Neutrophil (primary cell): ENCODE results near the gene PSMB5.

Experiments
- H3K27ac ChIP-seq: fragments of 200-600 bp; sonication (generic); 2 replicates; pipeline ENCODE4 v1.5.1; 2016; ENCODE audit warnings: mild to moderate bottlenecking, moderate library complexity
- H3K27me3 ChIP-seq: fragments of 200-600 bp; sonication (generic); 2 replicates; pipeline ENCODE4 v1.6.0; 2016; ENCODE audit warnings: mild to moderate bottlenecking
- H3K36me3 ChIP-seq: fragments of 200-600 bp; sonication (generic); 2 replicates; pipeline ENCODE4 v1.5.1; 2017
- H3K4me1 ChIP-seq, 2 experiments: fragments of 200-600 bp in 1 of 2; sonication (generic) in 1 of 2; 1 replicate in 1 of 2; 2 replicates in 1 of 2; pipeline versions ENCODE4 v1.5.1 to v1.6.1; 2013 to 2016; ENCODE audit warnings: low read depth in 1 of 2, low read length in 1 of 2, mild to moderate bottlenecking in 1 of 2, moderate library complexity in 1 of 2; ENCODE audit not compliant: control insufficient read depth in 1 of 2, insufficient read depth in 1 of 2
- H3K4me3 ChIP-seq, 2 experiments: fragments of 200-600 bp in 1 of 2; sonication (generic) in 1 of 2; 1 replicate in 1 of 2; 2 replicates in 1 of 2; pipeline ENCODE4 v1.5.1; 2013 to 2016; ENCODE audit warnings: low read depth in 1 of 2, low read length in 1 of 2, mild to moderate bottlenecking in 1 of 2, moderate library complexity in 1 of 2
- H3K9me3 ChIP-seq: fragments of 200-600 bp; sonication (generic); 2 replicates; pipeline ENCODE4 v1.5.1; 2016
- TF ChIP-seq, protein P1 (sequence below): fragments of 200-600 bp; sonication (generic); IDR thresholded peaks from 2 replicates; pipeline ENCODE4 v1.5.1; 2016; ENCODE audit warnings: antibody characterized with exemption

The PSMB5 gene

DNA sequence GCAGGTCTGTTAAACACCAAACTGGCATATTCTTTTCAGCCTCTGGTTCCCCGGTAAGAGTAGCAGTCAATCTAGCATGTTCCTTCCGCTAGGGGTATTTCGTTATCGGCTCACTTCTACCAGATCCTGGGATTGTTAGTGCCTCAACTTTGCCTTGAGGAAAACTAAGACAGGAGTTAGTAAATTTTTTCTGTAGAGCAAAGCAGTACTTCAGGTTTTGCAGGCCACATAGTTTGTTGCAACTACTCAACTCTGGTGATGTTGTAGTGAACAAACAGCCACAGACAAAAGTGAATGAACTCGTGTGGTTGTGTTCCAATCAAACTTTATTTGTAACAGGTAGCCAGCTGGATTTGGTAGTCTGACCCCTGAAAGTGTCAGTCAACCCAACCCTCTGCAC, 28.9 kb upstream of the PSMB5 start:
- Histone ChIP-seq H3K4me1 (peaks cover 2 to 10% of the 10 kb centered on the region in 2 experiments), H3K27ac (no peak overlapping the region), H3K36me3 (peaks cover 98% of the 10 kb centered on the region), H3K27me3 (no peaks in the 10 kb centered on the region), H3K9me3 (no peaks in the 10 kb centered on the region), H3K4me3 (no peak overlapping the region)
- TF ChIP-seq, protein P1, sequence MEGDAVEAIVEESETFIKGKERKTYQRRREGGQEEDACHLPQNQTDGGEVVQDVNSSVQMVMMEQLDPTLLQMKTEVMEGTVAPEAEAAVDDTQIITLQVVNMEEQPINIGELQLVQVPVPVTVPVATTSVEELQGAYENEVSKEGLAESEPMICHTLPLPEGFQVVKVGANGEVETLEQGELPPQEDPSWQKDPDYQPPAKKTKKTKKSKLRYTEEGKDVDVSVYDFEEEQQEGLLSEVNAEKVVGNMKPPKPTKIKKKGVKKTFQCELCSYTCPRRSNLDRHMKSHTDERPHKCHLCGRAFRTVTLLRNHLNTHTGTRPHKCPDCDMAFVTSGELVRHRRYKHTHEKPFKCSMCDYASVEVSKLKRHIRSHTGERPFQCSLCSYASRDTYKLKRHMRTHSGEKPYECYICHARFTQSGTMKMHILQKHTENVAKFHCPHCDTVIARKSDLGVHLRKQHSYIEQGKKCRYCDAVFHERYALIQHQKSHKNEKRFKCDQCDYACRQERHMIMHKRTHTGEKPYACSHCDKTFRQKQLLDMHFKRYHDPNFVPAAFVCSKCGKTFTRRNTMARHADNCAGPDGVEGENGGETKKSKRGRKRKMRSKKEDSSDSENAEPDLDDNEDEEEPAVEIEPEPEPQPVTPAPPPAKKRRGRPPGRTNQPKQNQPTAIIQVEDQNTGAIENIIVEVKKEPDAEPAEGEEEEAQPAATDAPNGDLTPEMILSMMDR: no peak

DNA sequence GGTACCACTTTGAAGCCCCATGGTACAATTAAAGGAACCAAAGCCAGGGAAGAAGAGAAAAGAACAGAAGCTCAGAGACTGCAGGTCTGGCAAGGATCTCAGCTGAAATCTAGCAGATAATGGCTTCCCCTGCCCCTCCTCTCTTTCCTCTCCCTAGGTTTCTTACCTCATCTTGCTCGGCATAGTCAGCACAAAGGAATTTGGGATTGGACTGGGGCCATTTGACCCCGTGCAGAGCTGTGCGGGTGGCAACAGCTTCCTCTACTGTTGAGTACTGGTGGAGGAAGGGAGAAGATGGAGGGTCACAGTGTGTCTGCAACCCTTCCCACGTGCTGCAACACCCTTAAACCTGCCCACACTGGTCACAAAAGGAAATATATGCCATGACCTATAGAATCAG, 27.3 kb upstream of the PSMB5 start:
- Histone ChIP-seq H3K36me3 (peaks cover 83% of the 10 kb centered on the region), H3K27me3 (peaks cover 4% of the 10 kb centered on the region), H3K4me1 (peaks cover 11 to 12% of the 10 kb centered on the region in 2 experiments), H3K9me3 (no peaks in the 10 kb centered on the region), H3K4me3 (no peak overlapping the region), H3K27ac (no peak overlapping the region)
- TF ChIP-seq, protein P1: no peak

DNA sequence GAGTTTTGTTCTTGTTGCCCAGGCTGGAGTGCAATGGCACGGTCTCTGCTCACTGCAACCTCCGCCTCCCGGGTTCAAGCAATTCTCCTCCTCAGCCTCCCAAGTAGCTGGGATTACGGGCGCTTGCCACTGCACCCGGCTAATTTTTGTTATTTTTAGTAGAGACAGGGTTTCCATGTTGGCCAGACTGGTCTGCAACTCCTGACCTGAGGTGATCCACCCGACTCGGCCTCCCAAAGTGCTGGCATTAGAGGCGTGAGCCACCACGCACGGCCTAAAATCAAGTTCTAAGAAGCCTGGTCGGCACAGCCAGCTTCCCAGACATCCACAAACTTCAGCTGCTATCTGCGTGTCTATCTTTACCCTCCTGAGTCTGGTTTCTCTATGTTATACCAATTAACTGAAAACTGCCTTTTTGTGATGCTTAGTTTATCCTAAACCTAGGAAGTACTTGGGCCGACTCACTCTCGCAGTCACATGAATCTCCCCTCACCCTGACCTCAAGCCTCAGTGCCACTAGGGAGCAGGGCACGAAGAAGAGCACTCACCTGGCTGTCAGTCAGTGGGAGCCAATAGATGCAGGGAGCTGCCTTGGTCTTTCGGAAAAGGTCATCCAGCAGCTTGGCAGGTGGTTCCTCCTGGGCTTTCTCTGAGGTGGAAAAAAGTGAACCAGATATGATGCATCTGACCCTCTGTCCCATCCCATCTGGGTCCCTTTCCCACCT, 26.0 kb upstream of the PSMB5 start:
- H3K36me3 ChIP-seq: peaks cover 70% of the 10 kb centered on the region
- no peak overlapping the region for H3K4me3 ChIP-seq
- TF ChIP-seq, protein P1: no peak
- H3K27ac ChIP-seq: no peak overlapping the region
- H3K4me1 ChIP-seq: peaks cover 20 to 22% of the 10 kb centered on the region in 2 experiments
- no peaks in the 10 kb centered on the region for H3K9me3 ChIP-seq
- peaks cover 13% of the 10 kb centered on the region for H3K27me3 ChIP-seq

DNA sequence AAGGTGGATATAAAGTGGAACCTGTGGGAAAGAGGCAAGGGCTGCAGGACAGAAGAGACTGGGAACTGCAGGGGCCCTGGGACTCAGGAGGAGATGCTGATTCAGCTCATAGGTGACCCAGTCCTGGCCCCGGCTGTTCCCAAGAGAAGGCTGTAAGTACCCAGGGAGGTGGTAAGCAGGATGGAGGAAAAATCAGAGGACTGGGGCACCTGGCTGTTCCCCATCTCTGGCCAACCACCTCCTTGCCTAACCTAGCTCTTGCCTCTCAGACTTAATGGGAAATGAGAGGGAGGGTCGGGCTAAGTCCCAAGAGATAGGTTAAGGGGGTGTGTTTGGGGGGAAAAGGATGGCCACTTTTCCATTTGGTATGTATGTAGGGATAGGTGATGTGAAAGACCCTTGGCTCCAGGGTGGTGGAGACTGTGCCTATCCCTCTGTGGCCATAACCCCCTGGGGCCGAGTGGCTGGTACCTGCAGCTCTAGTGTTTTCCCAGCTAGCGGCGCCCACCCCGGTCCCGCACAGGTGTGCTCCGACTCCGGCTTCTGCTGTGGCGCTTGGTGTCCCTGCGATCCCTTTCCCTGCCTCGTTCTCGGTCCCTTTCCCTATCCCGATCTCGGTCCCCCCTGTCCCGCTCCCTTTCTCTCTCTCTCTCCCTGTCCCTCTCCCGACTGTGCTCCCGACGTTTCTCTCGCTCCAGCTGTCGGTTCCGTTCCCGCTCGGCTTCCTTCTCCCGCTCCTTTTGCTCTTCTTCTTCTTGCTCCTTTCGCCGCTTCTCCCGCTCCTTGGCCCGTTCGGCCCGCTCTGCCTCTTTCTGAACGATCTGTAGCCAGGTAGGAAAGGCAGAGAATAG, 24.2 kb upstream of the PSMB5 start:
- H3K36me3 ChIP-seq: peaks cover 53% of the 10 kb centered on the region
- H3K4me3 ChIP-seq: no peak overlapping the region
- no peaks in the 10 kb centered on the region for H3K9me3 ChIP-seq
- TF ChIP-seq, protein P1: no peak
- peak overlapping the region; percentile 18 for H3K27ac ChIP-seq
- peaks cover 20 to 22% of the 10 kb centered on the region in 2 experiments for H3K4me1 ChIP-seq
- peaks cover 13% of the 10 kb centered on the region for H3K27me3 ChIP-seq

DNA sequence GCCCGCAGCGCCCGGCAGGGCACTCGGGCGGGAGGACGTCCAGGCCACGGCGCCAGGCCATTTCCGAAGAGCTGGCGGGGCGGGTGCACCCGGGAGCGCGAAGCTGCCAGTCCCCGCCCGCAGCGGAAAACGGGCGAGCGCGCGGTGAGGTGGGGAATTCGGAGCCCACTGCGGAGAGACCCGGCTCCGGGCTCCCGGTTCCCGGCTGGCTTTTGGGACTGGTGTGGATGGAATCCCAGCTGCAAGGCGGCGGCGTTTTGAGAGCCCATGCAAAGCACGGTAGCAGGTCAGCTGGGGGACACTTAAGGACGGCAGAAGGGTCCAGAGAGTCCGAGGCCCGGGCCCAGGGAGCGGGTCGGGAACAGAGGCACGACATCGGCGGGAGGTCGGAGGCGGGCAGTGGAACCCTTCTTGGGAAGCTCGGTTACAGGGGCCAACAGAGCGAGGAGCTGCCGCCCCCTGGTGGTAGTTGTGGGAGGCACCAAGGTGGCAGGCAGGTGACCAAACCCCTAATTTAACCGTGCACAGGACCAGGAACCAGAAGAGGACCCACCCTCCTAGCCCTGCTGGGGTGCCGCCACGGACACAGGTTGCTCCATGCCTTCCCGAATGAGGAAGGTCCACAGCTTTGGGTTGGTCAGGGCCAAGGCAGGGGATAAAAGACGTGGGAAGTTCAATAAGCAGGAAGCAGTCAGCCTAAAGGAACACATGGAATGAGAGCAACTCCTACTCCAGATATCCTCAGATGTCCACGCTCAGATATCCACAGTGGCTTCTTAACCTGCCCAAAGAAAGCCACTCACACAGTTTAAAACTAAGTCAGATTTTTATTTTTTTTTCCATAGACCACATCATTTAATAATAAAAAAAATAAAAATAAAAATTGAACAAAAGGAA, 23.3 kb upstream of the PSMB5 start:
- no peak overlapping the region for H3K27ac ChIP-seq
- peaks cover 45% of the 10 kb centered on the region for H3K36me3 ChIP-seq
- H3K4me3 ChIP-seq: peak overlapping the region; percentile 71 to 84

More for the DNA sequence above, 23.3 kb upstream of the PSMB5 start:
- no peaks in the 10 kb centered on the region for H3K9me3 ChIP-seq
- TF ChIP-seq, protein P1: peak; percentile 93
- peaks cover 13% of the 10 kb centered on the region for H3K27me3 ChIP-seq
- peaks cover 20 to 22% of the 10 kb centered on the region in 2 experiments for H3K4me1 ChIP-seq
